ENCODE measurements around the gene FAM187B.

DNA sequence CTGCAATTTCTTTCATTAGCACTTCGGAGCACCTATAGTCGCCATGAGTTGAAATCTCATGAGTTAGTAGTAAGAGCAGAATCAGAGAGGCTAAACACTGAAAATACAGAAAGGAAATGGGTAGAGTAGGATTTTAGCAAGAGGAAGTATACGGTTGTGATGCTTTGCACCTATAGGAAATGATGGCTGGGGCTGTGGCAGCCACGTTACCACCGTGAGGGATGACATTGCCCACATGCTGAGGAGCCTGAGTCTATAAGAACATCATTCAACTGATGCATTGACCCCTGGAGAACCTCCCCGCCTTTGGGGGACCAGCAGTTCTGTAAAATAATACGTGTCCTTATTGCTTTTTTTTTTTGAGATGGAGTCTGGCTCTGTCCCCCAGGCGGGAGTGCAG lies 20.4 kb downstream of the FAM187B start:
- TF ChIP-seq, protein P1, sequence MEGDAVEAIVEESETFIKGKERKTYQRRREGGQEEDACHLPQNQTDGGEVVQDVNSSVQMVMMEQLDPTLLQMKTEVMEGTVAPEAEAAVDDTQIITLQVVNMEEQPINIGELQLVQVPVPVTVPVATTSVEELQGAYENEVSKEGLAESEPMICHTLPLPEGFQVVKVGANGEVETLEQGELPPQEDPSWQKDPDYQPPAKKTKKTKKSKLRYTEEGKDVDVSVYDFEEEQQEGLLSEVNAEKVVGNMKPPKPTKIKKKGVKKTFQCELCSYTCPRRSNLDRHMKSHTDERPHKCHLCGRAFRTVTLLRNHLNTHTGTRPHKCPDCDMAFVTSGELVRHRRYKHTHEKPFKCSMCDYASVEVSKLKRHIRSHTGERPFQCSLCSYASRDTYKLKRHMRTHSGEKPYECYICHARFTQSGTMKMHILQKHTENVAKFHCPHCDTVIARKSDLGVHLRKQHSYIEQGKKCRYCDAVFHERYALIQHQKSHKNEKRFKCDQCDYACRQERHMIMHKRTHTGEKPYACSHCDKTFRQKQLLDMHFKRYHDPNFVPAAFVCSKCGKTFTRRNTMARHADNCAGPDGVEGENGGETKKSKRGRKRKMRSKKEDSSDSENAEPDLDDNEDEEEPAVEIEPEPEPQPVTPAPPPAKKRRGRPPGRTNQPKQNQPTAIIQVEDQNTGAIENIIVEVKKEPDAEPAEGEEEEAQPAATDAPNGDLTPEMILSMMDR (conservative IDR thresholded peaks at IDR 0.05): no peak
- no peak for TF ChIP-seq EZH2 (IDR thresholded peaks at IDR 0.05; ENCODE audit: low read depth)

Data from PC-9 (cell line).